Stimulated activated CD4-positive, alpha-beta T cell treated with anti-CD3 and anti-CD28 coated beads, Interleukin-4, amount 100 ng/mL, for 24 hours (primary cell): ENCODE measurements around the gene POLD1.

Experiments
- DNase-seq: peaks from one replicate; pipeline ENCODE4 v3.0.0-alpha.2; 2020

POLD1 gene

GRCh38 chr19:50419022-50419579 is 35.0 kb downstream of the POLD1 start:
- no peak for DNase-seq

- no peak for DNase-seq
These were observed 35.5 kb downstream of the POLD1 start for GRCh38 chr19:50419580-50420035.

- DNase-seq = no peak
These were observed 36.0 kb downstream of the POLD1 start for GRCh38 chr19:50420127-50420526.

GRCh38 chr19:50420808-50421207 is 36.7 kb downstream of the POLD1 start:
- no peak for DNase-seq

- no peak for DNase-seq
These were observed 38.5 kb downstream of the POLD1 start for GRCh38 chr19:50422397-50423278.

- DNase-seq = no peak
These were observed 39.3 kb downstream of the POLD1 start for GRCh38 chr19:50423279-50424113.

- DNase-seq = no peak
These were observed 41.4 kb downstream of the POLD1 start for GRCh38 chr19:50425581-50425980.

GRCh38 chr19:50427318-50427925 is 43.3 kb downstream of the POLD1 start:
- DNase-seq = no peak

GRCh38 chr19:50427997-50428425 is 43.9 kb downstream of the POLD1 start:
- DNase-seq = peak; percentile 42

GRCh38 chr19:50428772-50429463 is 44.8 kb downstream of the POLD1 start:
- DNase-seq = no peak

- no peak for DNase-seq
These were observed 46.8 kb downstream of the POLD1 start for GRCh38 chr19:50430888-50431342.

- peak; percentile 88 for DNase-seq
These were observed 47.4 kb downstream of the POLD1 start for GRCh38 chr19:50431343-50432220.

- no peak for DNase-seq
These were observed 48.3 kb downstream of the POLD1 start, which contains the start of gene MYBPC2 for GRCh38 chr19:50432221-50433028. Gene MYBPC2, plus strand, starts transcription at chr19:50432892. Its CDS starts 62 bp downstream, at chr19:50432954.

GRCh38 chr19:50433201-50434180 is 49.3 kb downstream of the POLD1 start:
- DNase-seq = no peak

GRCh38 chr19:50434525-50434924 is 50.4 kb downstream of the POLD1 start:
- no peak for DNase-seq

- no peak for DNase-seq
These were observed 51.1 kb downstream of the POLD1 start for GRCh38 chr19:50435221-50435620.

- no peak for DNase-seq
These were observed 51.5 kb downstream of the POLD1 start for GRCh38 chr19:50435627-50436026.

- no peak for DNase-seq
These were observed 53.8 kb downstream of the POLD1 start for GRCh38 chr19:50437862-50438449.
